PFSK-1 (cell line): ENCODE data around the gene RICTOR.

ENCODE experiments used
- FOXP2 ChIP-seq: optimal IDR thresholded peaks from 2 replicates; pipeline ENCODE3; 2011; ENCODE audit warnings: borderline replicate concordance, control low read depth, inconsistent platforms; ENCODE audit not compliant: insufficient read depth; ENCODE audit errors: extremely low read length, extremely low read depth
- POLR2AphosphoS5 ChIP-seq: IDR thresholded peaks from 2 replicates; pipeline ENCODE4 v1.6.1; 2012; ENCODE audit warnings: low read depth, mild to moderate bottlenecking, control low read depth, low read length, moderate library complexity
- REST ChIP-seq, 2 experiments: IDR thresholded peaks; 2 replicates each; pipeline versions ENCODE4 v1.6.1 to v1.8.0; 2011 to 2012; ENCODE audit warnings: low read depth in 2 of 2, low read length in 2 of 2, control low read depth in 1 of 2, inconsistent platforms in 1 of 2, mild to moderate bottlenecking in 1 of 2, moderate library complexity in 1 of 2; ENCODE audit not compliant: insufficient read depth in 1 of 2
- SIN3A ChIP-seq: IDR thresholded peaks from 2 replicates; pipeline ENCODE4 v1.6.1; 2012; ENCODE audit warnings: mild to moderate bottlenecking, low read length, moderate library complexity, borderline replicate concordance; ENCODE audit not compliant: insufficient read depth
- TAF1 ChIP-seq: IDR thresholded peaks from 2 replicates; pipeline ENCODE4 v1.6.1; 2012; ENCODE audit warnings: low read length, control low read depth, borderline replicate concordance; ENCODE audit not compliant: insufficient read depth

- TF ChIP-seq POLR2AphosphoS5 = no peak
- no peak for TF ChIP-seq TAF1
- no peak for TF ChIP-seq SIN3A
- no peak for TF ChIP-seq REST (IDR thresholded peaks at IDR 0.05; ENCODE audit: insufficient read depth in 1 of 2, low read depth in 2 of 2, low read length in 2 of 2)
- TF ChIP-seq FOXP2 = no peak
Observed at GRCh38 chr5:39040875-39041274, 33.3 kb downstream of the RICTOR start.
